GM23248 (cell line): Measurements from ENCODE around the gene UFSP1.

ENCODE experiments used
- EZH2 ChIP-seq: fragments of 200-600 bp; sonication (generic); IDR thresholded peaks from 2 replicates; pipeline ENCODE4 v1.6.1; 2018; ENCODE audit warnings: antibody characterized with exemption, mild to moderate bottlenecking; ENCODE audit not compliant: insufficient read depth, poor library complexity, severe bottlenecking
- EZH2phosphoT487 ChIP-seq: fragments of 200-600 bp; sonication (generic); IDR thresholded peaks from 2 replicates; pipeline ENCODE4 v1.6.1; 2018; ENCODE audit warnings: antibody characterized with exemption, moderate library complexity, mild to moderate bottlenecking, low read depth; ENCODE audit not compliant: insufficient read depth

DNA sequence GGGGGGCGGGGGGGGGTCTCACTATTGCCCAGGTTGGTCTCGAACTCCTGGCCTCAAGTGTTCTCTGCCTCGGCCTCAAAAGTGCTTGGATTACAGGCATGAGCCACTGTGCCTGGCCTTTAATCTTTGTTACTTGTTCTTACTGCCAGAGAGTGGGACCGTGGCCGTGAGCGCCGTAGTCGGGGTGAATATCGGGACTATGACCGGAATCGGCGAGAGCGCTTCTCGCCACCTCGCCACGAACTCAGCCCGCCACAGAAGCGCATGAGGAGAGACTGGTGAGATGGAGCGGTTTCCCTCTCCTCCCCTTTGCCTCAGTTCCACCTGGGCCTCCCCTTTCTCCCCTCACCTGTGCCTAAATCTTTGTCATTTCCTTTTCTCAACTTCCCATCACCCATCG lies 8.4 kb downstream of the UFSP1 start:
- TF ChIP-seq EZH2, result no peak
- TF ChIP-seq EZH2phosphoT487, result no peak
